Measurements from ENCODE around the gene MMP7.

Gene MMP7

GRCh38 chr11:102522312-102523188 lies 8.0 kb downstream of the MMP7 start:
- H3K27ac ChIP-seq, result no peak overlapping the region
- CTCF ChIA-PET, result no interaction called here
- DNase-seq (ENCODE audit: low spot score), result no peak
- no peak for TF ChIP-seq CTCF (conservative IDR thresholded peaks at IDR 0.05; ENCODE audit: low read depth)
- POLR2A ChIA-PET (ENCODE audit: low non-redundant PET), result no interaction called here

GRCh38 chr11:102521121-102521520 lies 9.4 kb downstream of the MMP7 start:
- POLR2A ChIA-PET (ENCODE audit: low non-redundant PET), result no interaction called here
- no peak overlapping the region for H3K27ac ChIP-seq
- CTCF ChIA-PET, result no interaction called here
- no peak for TF ChIP-seq CTCF (conservative IDR thresholded peaks at IDR 0.05; ENCODE audit: low read depth)
- no peak for DNase-seq (ENCODE audit: low spot score)

GRCh38 chr11:102520514-102520913 lies 10.0 kb downstream of the MMP7 start:
- no peak for DNase-seq (ENCODE audit: low spot score)
- H3K27ac ChIP-seq, result no peak overlapping the region
- ChIA-PET CTCF (no interaction called here), POLR2A (ENCODE audit: low non-redundant PET) (no interaction called here)
- no peak for TF ChIP-seq CTCF (conservative IDR thresholded peaks at IDR 0.05; ENCODE audit: low read depth)

- H3K27ac ChIP-seq, result no peak overlapping the region
- TF ChIP-seq CTCF (conservative IDR thresholded peaks at IDR 0.05; ENCODE audit: low read depth), result no peak
- CTCF ChIA-PET, result interaction anchor here (0.6 to 1.0 kb wide), 2 partner anchors 22 to 423 kb away, joined by 3 to 4 read pairs; no protein-coding TSS in a partner anchor
- no peak for DNase-seq (ENCODE audit: low spot score)
- POLR2A ChIA-PET (ENCODE audit: low non-redundant PET), result no interaction called here
These were observed 12.1 kb downstream of the MMP7 start for GRCh38 chr11:102518296-102519094.

- no peak for TF ChIP-seq CTCF (conservative IDR thresholded peaks at IDR 0.05; ENCODE audit: low read depth)
- ChIA-PET CTCF (interaction anchor here (0.6 kb wide), 1 partner anchor 424 kb away, joined by 4 read pairs; no protein-coding TSS in a partner anchor), POLR2A (ENCODE audit: low non-redundant PET) (no interaction called here)
- no peak for DNase-seq (ENCODE audit: low spot score)
- H3K27ac ChIP-seq, result no peak overlapping the region
These were observed 12.9 kb downstream of the MMP7 start for GRCh38 chr11:102517670-102518069.

GRCh38 chr11:102516179-102516578 lies 14.4 kb downstream of the MMP7 start:
- DNase-seq (ENCODE audit: low spot score), result peak; percentile 22
- TF ChIP-seq CTCF (conservative IDR thresholded peaks at IDR 0.05; ENCODE audit: low read depth), result no peak
- ChIA-PET POLR2A (ENCODE audit: low non-redundant PET) (no interaction called here), CTCF (no interaction called here)
- no peak overlapping the region for H3K27ac ChIP-seq

Measured in RWPE1 (cell line).